ENCODE data around the gene KSR2. TPM values are rescaled to one million over a fixed set of nuclear protein-coding genes. Genes with fewer than 3 reads are reported as not detected.

Gene KSR2
- total and polyA plus RNA-seq, 2 of the 13 experiments (the other 11 are each of a cell fraction or from before 2014, with no cell fraction given) = 0.02 TPM; not detected in 1

GRCh38 chr12:117695956-117696355, 272.8 kb downstream of the KSR2 start:
- 17% methylated on average over 5 of the region's 6 CpGs for WGBS (ENCODE audit: low lambda C conversion rate)
- Histone ChIP-seq H3K79me2 (ENCODE audit: insufficient read depth, low read length) (no peaks in the 10 kb centered on the region), H3K9ac (ENCODE audit: insufficient read depth, low read depth, low read length) (no peak overlapping the region), H3K9me3 (ENCODE audit: low read length) (no peaks in the 10 kb centered on the region), H4K20me1 (ENCODE audit: insufficient read depth, low read length) (no peaks in the 10 kb centered on the region), H3K36me3 (replicated peaks in 1 of 2; ENCODE audit: control insufficient read depth in 1 of 2, insufficient read depth in 2 of 2, low read length in 2 of 2) (no peaks in the 10 kb centered on the region), H3K27ac (ENCODE audit: extremely low read length, insufficient read depth, low read length) (no peak overlapping the region), H3K27me3 (ENCODE audit: control insufficient read depth in 1 of 2, insufficient read depth in 2 of 2, low read length in 2 of 2) (peaks cover 0 to 4% of the 10 kb centered on the region in 2 experiments; a peak in 2 of 5 replicates), H3K4me3 (replicated peaks in 1 of 3; ENCODE audit: insufficient read depth in 1 of 3, low read depth in 2 of 3, low read length in 3 of 3) (no peak overlapping the region), H3K4me1 (ENCODE audit: insufficient read depth, low read length) (no peaks in the 10 kb centered on the region), H2AFZ (ENCODE audit: low read length) (no peak overlapping the region), H3K4me2 (ENCODE audit: low read depth, low read length) (no peak overlapping the region)
- ChIA-PET POLR2A (no interaction called here), CTCF (ENCODE audit: low intra/inter-chr PET ratio, low total read pairs) (no interaction called here)
- DNase-seq (ENCODE audit: low spot score) (no peak), FAIRE-seq (no peak), ATAC-seq (no peak)
- no TSS peak for BruUV-seq (replicated peaks)
- in situ Hi-C loops (cut with HindIII; ENCODE audit: extremely low pct_ligation_motif_present, low pct_unique_long_range_greater_than_20kb) (no loop called here), intact Hi-C loops (cut with micrococcal nuclease; ENCODE audit: unreplicated experiment) (no loop called here)
- no peak for TF ChIP-seq ZNF335 (CRISPR knock-in tag; IDR thresholded peaks at IDR 0.05)
- TF ChIP-seq FOXC1 (CRISPR knock-in tag; IDR thresholded peaks at IDR 0.05; ENCODE audit: borderline replicate concordance) = no peak
- TF ChIP-seq NFYB (CRISPR knock-in tag; IDR thresholded peaks at IDR 0.05) = no peak
- no peak for TF ChIP-seq ZNF276 (CRISPR knock-in tag; IDR thresholded peaks at IDR 0.05; ENCODE audit: low read depth)
- TF ChIP-seq ELF1 (CRISPR knock-in tag; IDR thresholded peaks at IDR 0.05) = no peak
- TF ChIP-seq ZNF639 (CRISPR knock-in tag; conservative IDR thresholded peaks at IDR 0.05) = no peak
- TF ChIP-seq TFDP1 (CRISPR knock-in tag; IDR thresholded peaks at IDR 0.05; ENCODE audit: borderline replicate concordance) = no peak
- TF ChIP-seq ATF6 (CRISPR knock-in tag; conservative IDR thresholded peaks at IDR 0.05) = no peak
- no peak for TF ChIP-seq FOXA3 (CRISPR knock-in tag; IDR thresholded peaks at IDR 0.05)
- TF ChIP-seq CSRNP1 (CRISPR knock-in tag; IDR thresholded peaks at IDR 0.05) = no peak
- no peak for TF ChIP-seq ZSCAN31 (CRISPR knock-in tag; IDR thresholded peaks at IDR 0.05; ENCODE audit: low read depth)
- no peak for TF ChIP-seq ZNF33B (CRISPR knock-in tag; IDR thresholded peaks at IDR 0.05)
- TF ChIP-seq ZZZ3 (CRISPR knock-in tag; IDR thresholded peaks at IDR 0.05; ENCODE audit: borderline replicate concordance) = no peak
- TF ChIP-seq HCFC1 (IDR thresholded peaks at IDR 0.05; ENCODE audit: low read depth, low read length) = no peak

Data from HepG2 (cell line).